SU-DHL-6 (cell line): ENCODE measurements around the gene MAPKAPK2.

Experiments
- EZH2phosphoT487 ChIP-seq: fragments of 200-600 bp; sonication (generic), shearing (Covaris generic); conservative IDR thresholded peaks from 2 replicates; pipeline ENCODE4 v1.6.1; 2018; ENCODE audit warnings: mild to moderate bottlenecking, antibody characterized with exemption, low read length, moderate library complexity, mixed read lengths
- TF ChIP-seq, protein P1 (sequence below): fragments of 200-600 bp; sonication (generic); IDR thresholded peaks from one replicate; pipeline ENCODE4 v1.5.1; 2017; ENCODE audit warnings: antibody characterized with exemption, mild to moderate bottlenecking, low read length, moderate library complexity; ENCODE audit not compliant: insufficient read depth, poor library complexity, severe bottlenecking

DNA sequence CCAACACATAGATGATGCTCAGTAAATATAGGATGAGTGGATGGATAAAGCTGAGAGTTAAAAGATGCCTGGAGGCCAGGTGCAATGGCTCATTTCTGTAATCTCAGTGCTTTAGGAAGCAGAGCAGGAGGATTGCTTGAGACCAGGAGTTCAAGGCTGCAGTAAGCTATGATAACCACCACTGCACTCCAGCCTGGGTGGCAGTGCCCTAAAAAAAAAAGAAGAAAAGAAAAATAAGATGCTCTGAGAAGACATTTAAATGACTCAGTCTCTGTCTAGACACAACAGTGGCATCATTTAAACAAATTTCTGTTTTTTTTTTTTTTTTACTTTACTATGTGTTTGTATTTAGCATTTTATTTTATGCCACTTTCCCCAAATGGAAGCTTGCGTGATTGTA is 60.6 kb downstream of the MAPKAPK2 start:
- TF ChIP-seq, protein P1, sequence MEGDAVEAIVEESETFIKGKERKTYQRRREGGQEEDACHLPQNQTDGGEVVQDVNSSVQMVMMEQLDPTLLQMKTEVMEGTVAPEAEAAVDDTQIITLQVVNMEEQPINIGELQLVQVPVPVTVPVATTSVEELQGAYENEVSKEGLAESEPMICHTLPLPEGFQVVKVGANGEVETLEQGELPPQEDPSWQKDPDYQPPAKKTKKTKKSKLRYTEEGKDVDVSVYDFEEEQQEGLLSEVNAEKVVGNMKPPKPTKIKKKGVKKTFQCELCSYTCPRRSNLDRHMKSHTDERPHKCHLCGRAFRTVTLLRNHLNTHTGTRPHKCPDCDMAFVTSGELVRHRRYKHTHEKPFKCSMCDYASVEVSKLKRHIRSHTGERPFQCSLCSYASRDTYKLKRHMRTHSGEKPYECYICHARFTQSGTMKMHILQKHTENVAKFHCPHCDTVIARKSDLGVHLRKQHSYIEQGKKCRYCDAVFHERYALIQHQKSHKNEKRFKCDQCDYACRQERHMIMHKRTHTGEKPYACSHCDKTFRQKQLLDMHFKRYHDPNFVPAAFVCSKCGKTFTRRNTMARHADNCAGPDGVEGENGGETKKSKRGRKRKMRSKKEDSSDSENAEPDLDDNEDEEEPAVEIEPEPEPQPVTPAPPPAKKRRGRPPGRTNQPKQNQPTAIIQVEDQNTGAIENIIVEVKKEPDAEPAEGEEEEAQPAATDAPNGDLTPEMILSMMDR = no peak
- TF ChIP-seq EZH2phosphoT487 = no peak
